GM18861 (cell line): ENCODE measurements around the gene CRKL.
"Not testable (repeated sequence)": the region's sequence is repeated elsewhere in the genome, so short reads cannot be mapped to it uniquely, and the experiment has no call there.

Experiments used
- ATAC-seq: cut with Tn5 transposase; IDR thresholded peaks from one replicate; pipeline ENCODE4 v1.9.1; 2021; ENCODE audit not compliant: unreplicated experiment

CRKL gene

GRCh38 chr22:20901093-20902033 is 15.8 kb upstream of the CRKL start:
- not testable (repeated sequence) for ATAC-seq

DNA sequence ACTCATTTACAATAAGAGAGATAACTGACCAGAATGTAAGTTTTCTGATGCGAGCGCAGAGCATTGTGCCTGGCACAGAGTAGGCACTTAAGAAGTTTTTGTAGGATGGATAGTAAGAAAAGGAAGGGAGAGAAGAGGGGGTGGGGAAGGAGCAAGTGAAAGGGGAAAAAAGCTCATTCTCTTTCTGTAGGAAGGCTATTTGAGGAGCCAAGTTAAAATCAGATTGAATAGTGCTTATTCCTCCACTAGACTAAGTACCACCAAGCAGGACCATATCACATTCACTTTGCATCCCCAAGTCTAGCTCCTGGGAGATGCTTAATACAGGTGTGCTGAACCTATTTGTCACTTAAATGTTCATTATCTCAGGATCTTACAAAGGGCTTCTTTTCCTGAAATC is 14.1 kb upstream of the CRKL start:
- ATAC-seq, result no peak

DNA sequence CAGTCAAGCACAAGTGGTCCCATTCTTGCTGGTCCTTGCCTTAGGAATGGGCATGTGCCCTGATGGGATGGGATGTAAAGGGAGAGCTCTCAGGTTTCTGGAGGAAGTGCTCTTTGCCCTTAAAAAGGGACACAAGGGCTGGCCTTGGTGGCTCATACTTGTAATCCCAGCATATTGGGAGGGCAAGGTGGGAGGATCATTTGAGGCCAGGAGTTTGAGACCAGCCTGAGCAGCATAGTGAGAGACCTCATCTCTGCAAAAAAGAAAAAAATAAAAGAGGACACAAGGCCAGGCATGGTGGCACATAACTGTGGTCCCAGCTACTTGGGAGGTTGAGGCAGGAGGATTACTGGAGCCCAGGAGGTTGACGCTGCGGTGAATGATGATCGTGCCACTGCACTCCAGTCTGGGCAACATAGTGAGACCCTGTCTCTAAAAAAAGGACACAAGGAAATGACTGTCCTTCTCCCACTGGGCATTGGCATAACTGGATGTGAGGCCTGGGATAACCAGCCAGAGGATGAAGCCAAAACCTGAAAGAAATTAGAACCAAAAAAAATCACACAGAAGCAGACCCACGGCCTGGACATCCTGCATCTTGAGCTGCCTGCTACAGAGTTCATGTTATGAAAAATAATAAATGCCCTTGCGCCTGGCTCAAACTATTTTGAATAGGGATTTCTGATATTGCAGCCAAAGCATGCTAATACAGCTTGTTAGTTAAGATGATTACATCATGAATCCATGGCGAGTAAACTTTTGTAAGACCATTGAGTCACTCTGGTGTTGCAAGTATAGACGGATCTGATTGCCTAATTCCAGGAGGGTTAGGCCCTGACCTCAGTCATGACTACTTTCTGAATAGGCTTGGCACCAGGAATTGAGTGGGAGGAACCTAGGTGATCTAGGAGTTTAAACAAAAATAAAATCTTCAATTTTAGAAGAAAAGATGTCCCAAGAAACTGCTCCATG is 12.9 kb upstream of the CRKL start:
- ATAC-seq, result no peak

DNA sequence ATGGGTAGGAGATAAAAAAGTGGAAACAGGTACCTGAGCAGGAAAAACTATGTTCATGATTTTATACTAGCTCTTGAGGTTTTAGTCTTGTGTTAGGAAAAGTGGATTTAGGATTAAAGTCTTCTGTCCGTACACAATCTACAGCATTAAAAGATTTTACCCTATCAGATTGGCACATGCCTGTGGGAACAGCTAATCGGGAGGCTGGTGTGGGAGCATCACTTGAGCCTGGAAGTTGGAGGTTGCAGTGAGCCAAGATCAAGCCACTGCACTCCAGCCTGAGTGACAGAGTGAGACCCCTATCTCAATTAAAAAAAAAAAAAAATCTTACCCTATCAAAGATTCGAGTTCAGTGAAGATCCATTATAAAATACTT is 12.2 kb upstream of the CRKL start:
- no peak for ATAC-seq

GRCh38 chr22:20905415-20906386 is 11.5 kb upstream of the CRKL start:
- no peak for ATAC-seq

DNA sequence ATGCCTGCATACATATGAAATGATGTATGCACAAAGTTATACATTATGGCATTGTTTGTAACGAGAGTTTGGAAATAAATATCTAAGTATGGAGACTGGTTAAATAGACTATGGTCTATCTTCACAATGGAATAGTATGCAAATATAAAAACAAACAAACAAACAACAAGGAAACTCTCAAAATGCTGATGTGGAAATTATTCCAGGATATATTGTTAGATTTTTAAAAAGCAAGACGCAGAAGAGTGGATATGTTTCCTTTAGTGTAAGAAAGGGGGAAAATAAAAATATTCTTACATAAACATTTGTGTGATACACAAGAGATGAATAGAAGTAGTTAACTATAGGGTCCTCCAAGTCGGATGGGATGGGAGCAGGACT is 10.8 kb upstream of the CRKL start:
- ATAC-seq, result no peak

- ATAC-seq, result not testable (repeated sequence)
Measured at GRCh38 chr22:20908717-20909116, 8.5 kb upstream of the CRKL start.

DNA sequence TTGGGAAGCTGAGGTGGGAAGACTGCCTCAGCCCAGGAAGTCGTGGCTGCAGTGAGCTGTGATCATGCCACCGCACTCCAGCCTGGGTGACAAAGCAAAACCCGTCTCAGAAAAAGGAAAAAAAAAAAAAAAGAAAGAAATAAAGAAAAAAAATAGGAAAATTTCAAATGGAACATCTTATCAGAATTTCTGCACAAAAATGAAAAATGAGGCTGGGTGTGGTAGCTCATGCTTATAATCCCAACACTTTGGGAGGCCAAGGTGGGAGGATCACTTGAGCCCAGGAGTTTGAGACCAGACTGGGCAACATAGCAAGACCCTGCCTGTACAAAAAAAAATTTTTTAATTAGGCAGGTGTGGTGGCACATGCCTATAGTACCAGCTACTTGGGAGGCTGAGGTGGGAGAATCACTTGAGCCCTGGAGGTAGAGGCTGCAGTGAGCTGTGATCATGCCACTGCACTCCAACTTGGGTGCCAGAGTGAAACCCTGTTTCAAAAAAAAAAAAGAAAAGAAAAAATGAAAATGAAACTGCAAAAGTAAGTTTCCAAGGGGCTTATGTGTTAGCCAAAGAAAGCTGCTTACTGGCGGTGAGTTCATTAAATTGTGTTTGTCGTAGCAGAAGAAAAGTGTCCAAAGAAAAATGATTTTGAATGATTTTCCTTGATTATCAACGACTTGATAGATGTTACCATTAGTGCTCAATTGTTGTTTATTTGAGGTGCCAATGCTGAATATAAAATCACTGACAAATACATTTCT is 7.5 kb upstream of the CRKL start:
- no peak for ATAC-seq

GRCh38 chr22:20912494-20912893 is 4.7 kb upstream of the CRKL start:
- ATAC-seq, result no peak

DNA sequence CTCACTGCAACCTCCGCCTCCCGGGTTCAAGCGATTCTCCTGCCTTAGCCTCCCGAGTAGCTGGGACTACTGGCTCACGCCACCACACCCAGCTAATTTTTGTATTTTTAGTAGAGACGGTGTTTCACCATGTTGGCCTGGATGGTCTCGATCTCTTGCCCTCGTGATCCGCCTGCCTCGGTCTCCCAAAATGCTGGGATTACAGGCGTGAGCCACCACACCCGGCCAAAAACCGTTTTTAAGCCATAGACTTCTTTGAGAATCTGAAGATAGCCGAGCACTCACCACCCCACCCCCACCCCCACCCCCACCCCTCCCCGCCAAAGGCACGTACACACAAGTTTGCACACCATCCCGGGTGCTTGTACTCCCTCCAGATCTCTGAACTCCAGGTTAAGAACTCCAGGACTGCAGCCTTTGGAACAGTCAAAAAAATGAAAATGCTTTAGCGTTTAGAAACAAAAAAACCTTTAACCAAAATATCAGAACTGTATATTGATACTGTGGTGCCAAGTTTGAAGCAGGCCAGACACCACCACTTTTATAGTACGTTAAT is 1.5 kb downstream of the CRKL start:
- no peak for ATAC-seq

DNA sequence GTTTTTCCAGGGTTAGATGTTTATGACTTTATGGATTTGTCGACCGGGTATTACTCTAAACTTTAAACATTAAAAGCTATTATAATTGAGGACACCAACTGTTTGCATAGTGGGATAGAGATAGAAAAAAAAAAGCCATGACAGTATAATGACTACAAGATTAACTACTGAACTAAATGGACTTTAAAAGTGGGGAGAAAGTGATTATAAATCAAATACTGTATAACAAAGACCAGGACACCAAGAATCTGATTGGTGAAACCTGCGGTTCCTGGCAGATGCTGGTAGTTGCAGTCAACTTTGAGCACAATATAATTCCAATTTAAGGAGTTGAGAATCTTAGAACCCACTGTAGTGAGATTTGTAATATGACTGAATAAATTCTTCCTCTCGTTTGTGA is 2.5 kb downstream of the CRKL start:
- ATAC-seq, result no peak

DNA sequence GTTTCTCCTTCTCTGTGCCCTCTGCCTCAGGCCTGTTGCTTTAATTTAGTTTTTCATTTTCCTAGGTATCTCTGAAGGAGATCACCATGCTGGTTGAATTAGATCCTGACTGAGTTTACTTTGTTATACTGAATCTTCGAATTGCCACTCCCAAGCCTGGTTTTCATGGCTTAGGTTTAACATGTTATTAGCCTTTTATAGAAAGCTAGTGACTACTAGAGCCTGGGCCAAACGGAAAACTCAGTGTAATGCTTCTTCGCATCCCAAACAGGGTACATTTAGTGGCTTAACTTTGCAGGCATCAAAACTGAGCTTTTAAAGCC is 3.6 kb downstream of the CRKL start:
- ATAC-seq, result no peak

GRCh38 chr22:20922141-20922751 is 5.0 kb downstream of the CRKL start:
- no peak for ATAC-seq

- ATAC-seq, result no peak
Measured at GRCh38 chr22:20926243-20926642, 9.0 kb downstream of the CRKL start.

DNA sequence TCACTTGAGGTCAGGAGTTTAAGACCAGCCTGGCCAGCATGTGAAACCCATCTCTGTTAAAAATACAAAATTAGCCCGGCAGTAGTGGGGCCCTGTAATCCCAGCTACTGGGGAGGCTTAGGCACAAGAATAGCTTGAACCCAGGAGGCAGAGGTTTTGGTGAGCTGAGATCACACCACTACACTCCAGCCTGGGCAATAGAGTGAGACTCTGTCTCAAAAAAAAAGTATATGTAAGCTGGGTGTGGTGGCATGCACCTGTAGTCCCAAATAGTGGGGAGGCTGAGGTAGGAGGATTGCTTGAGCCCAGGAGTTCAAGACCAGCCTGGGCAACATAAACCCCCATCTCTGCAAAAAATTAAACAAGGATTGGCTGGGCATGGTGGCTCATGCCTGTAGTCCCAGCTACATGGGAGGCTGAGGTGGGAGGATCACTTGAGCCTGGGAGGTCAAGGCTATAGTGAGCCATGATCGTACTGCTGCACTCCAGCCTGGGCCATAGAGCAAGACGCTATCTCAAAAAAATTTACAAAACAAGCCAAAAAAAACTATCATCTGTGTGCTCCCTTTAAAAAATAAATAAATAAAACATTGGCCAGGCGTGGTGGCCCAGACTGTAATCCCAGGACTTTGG is 10.8 kb downstream of the CRKL start:
- ATAC-seq, result no peak

GRCh38 chr22:20928573-20928967 is 11.4 kb downstream of the CRKL start:
- no peak for ATAC-seq

DNA sequence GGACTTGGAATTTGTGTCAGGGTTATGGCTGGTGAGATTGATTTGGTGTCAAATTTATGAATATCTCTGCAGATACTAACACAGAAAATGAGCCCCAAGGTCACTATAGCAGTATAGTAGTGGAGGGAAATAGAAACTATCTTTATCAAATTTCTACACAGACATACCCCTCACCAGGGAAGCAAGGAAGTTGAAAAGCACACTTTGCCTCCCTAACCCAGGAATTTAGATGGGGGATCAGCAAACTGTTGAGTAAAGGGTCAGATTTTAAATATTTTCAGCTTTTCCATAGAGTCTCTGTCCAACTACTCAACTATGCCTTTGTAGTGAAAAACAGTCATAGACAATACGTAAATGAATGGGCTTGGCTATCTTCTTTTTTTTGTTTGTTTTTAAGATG is 12.8 kb downstream of the CRKL start:
- no peak for ATAC-seq

DNA sequence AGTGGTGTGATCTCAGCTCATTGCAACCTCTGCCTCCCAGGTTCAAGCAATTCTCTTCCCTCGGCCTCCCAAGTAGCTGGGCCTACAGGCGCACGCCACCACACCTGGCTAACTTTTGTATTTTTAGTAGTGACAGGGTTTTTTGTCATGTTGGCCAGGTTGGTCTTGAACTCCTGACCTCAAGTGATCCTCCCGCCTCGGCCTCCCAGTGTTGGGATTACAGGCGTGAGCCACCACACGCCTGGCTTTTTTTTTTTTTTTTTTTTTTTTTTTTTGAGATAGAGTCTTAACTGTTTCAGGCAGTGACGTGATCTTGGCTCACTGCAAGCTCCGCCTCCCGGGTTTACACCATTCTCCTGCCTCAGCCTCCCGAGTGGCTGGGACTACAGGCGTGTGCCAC is 13.2 kb downstream of the CRKL start:
- not testable (repeated sequence) for ATAC-seq

GRCh38 chr22:20931126-20931654 is 14.0 kb downstream of the CRKL start:
- ATAC-seq, result no peak
